A549 (cell line): ENCODE results near the gene UNC5A. TPM values are rescaled to one million over a fixed set of nuclear protein-coding genes. Genes with fewer than 3 reads are reported as not detected.

Experiments
- ATAC-seq, 2 experiments: fragments of 200-7000 bp in 1 of 2; fragments of >200 bp in 1 of 2; cut with Nextera tagmentation in 1 of 2; cut with Tn5 transposase in 1 of 2; 3 replicates each; pipeline versions ENCODE4 v1.8.0 to v1.9.1; 2018 to 2020; ENCODE audit warnings: mild to moderate bottlenecking in 1 of 2, moderate library complexity in 1 of 2
- CTCF ChIA-PET: fragments of 300-600 bp; sonication (Branson Sonifier 250); formaldehyde crosslinking; extraction: SDS; loops from one replicate; lab custom pipeline; 2021; ENCODE audit warnings: antibody characterized with exemption, inconsistent platforms; lab: Yijun Ruan, JAX
- POLR2A ChIA-PET: fragments of 350-600 bp; formaldehyde crosslinking; extraction: SDS; loops from one replicate; lab custom pipeline; 2021; ENCODE audit warnings: antibody characterized with exemption, inconsistent platforms; lab: Yijun Ruan, JAX
- DNase-seq, 2 experiments: peaks; one replicate each; pipeline versions ENCODE4 v3.0.0 to v3.0.0-alpha.2; 2011 to 2016; ENCODE audit warnings: low read depth in 1 of 2, low spot score in 1 of 2
- FAIRE-seq: peaks from 2 replicates; lab custom pipeline; 2011; peaks lifted over from hg19 to GRCh38; lab: Jason Lieb, UNC
- H3K27ac ChIP-seq, 2 experiments: fragments of >200 bp; sonication (Bioruptor Twin); formaldehyde crosslinking; 3 replicates each; pipeline ENCODE4 v1.5.1; 2016 to 2017
- H3K4me1 ChIP-seq: fragments of >200 bp; sonication (Bioruptor Twin); formaldehyde crosslinking; 3 replicates; pipeline ENCODE4 v1.6.1; 2016
- H3K4me2 ChIP-seq: fragments of >200 bp; sonication (Bioruptor Twin); formaldehyde crosslinking; 3 replicates; pipeline ENCODE4 v1.6.1; 2016
- H3K4me3 ChIP-seq: fragments of >200 bp; sonication (Bioruptor Twin); formaldehyde crosslinking; 3 replicates; pipeline ENCODE4 v1.5.1; 2016
- H3K9me3 ChIP-seq: fragments of >200 bp; sonication (Bioruptor Twin); formaldehyde crosslinking; 3 replicates; pipeline ENCODE4 v1.6.1; 2016
- BHLHE40 ChIP-seq: IDR thresholded peaks from 2 replicates; pipeline ENCODE4 v1.6.1; 2012; ENCODE audit warnings: low read depth, low read length, inconsistent platforms
- CBX8 ChIP-seq: fragments of 200-600 bp; sonication (generic); IDR thresholded peaks from 2 replicates; pipeline ENCODE4 v1.6.1; 2016
- EP300 ChIP-seq, 2 experiments: fragments of >200 bp; sonication (Bioruptor Twin); formaldehyde crosslinking; IDR thresholded peaks; 2 replicates in 1 of 2; 3 replicates in 1 of 2; pipeline ENCODE4 v1.6.1; 2016 to 2017
- HEYL ChIP-seq: fragments of 250-450 bp; sonication (Bioruptor Pico); IDR thresholded peaks from 2 replicates; pipeline ENCODE4 v1.8.0; 2021; ENCODE audit warnings: mild to moderate bottlenecking, moderate library complexity
- HOXB5 ChIP-seq: fragments of 250-450 bp; sonication (Bioruptor Pico); IDR thresholded peaks from 2 replicates; pipeline ENCODE4 v1.5.0; 2020; ENCODE audit warnings: mild to moderate bottlenecking, moderate library complexity
- JUNB ChIP-seq: fragments of >200 bp; sonication (Bioruptor Twin); formaldehyde crosslinking; IDR thresholded peaks from 2 replicates; pipeline ENCODE4 v1.6.1; 2016
- KDM5A ChIP-seq: fragments of 200-600 bp; sonication (generic); IDR thresholded peaks from 2 replicates; pipeline ENCODE4 v1.6.1; 2016; ENCODE audit warnings: antibody characterized with exemption, mild to moderate bottlenecking
- MAFK ChIP-seq: fragments of 450-650 bp; IDR thresholded peaks from 2 replicates; pipeline ENCODE4 v1.6.1; 2014; ENCODE audit not compliant: partially characterized antibody
- MAX ChIP-seq: IDR thresholded peaks from 2 replicates; pipeline ENCODE4 v1.6.1; 2012
- MYC ChIP-seq: IDR thresholded peaks from 2 replicates; pipeline ENCODE4 v1.6.1; 2012; ENCODE audit warnings: mild to moderate bottlenecking, inconsistent platforms, low read length, improper control_type of control experiment, borderline replicate concordance
- PHF8 ChIP-seq: fragments of 200-600 bp; sonication (generic); IDR thresholded peaks from 2 replicates; pipeline ENCODE4 v1.6.1; 2016; ENCODE audit warnings: low read depth, mild to moderate bottlenecking, antibody characterized with exemption, moderate library complexity, borderline replicate concordance
- POLR2AphosphoS2 ChIP-seq: conservative IDR thresholded peaks from 2 replicates; pipeline ENCODE4 v1.6.1; 2012; ENCODE audit warnings: low read length, improper control_type of control experiment, inconsistent platforms
- SMC3 ChIP-seq: fragments of >200 bp; sonication (Bioruptor Twin); formaldehyde crosslinking; IDR thresholded peaks from 3 replicates; pipeline ENCODE4 v1.6.1; 2018; ENCODE audit warnings: inconsistent platforms
- SREBF2 ChIP-seq: fragments of 450-650 bp; IDR thresholded peaks from 2 replicates; pipeline ENCODE4 v1.6.1; 2014; ENCODE audit warnings: mild to moderate bottlenecking, moderate library complexity
- TFCP2L1 ChIP-seq: fragments of 250-450 bp; sonication (Bioruptor Pico); IDR thresholded peaks from 2 replicates; pipeline ENCODE4 v1.5.0; 2021; ENCODE audit warnings: mild to moderate bottlenecking
- TP53 ChIP-seq: fragments of 250-450 bp; sonication (Bioruptor Pico); IDR thresholded peaks from 2 replicates; pipeline ENCODE4 v1.5.0; 2021; ENCODE audit warnings: mild to moderate bottlenecking, moderate library complexity
- ZNF302 ChIP-seq: fragments of 250-450 bp; sonication (Bioruptor Pico); IDR thresholded peaks from 2 replicates; pipeline ENCODE4 v1.9.0; 2021; ENCODE audit warnings: inconsistent platforms, mild to moderate bottlenecking, moderate library complexity
- WGBS: methylation state at CpG from one replicate; pipeline ENCODE4 v1.1.6; 2017; ENCODE audit errors: missing lambda C conversion rate; 5-methylcytosine and 5-hydroxymethylcytosine counted together
- polyA plus RNA-seq, 4 experiments: library from polyadenylated mRNA; depleted of rRNA in 3 of 4; stranded (reverse); fragments of >200 nt; fragmentation: RNase III in 1 of 4; extraction: RNeasy Plus Mini Kit Qiagen cat#74134 plus additional on column Dnase treatment in 1 of 4; gene quantifications; 2 replicates in 3 of 4; 3 replicates in 1 of 4; pipeline ENCODE4 v1.2.3, GENCODE V29; 2011 to 2017

Gene UNC5A
- polyA plus RNA-seq, 2 of the 4 experiments (the other 2 are of a cell fraction), result 0.03 to 0.14 TPM

- H3K9me3 ChIP-seq, result no peaks in the 10 kb centered on the region
- H3K4me2 ChIP-seq, result no peak overlapping the region
- no peak overlapping the region for H3K4me3 ChIP-seq
- ATAC-seq (no peak), FAIRE-seq (no peak), DNase-seq (no peak)
- ChIA-PET POLR2A (no interaction called here), CTCF (interaction anchor here (1.1 to 1.6 kb wide), 3 partner anchors 20 to 37 kb away, joined by 3 to 7 read pairs (median 5); no protein-coding TSS in a partner anchor)
- H3K27ac ChIP-seq, result no peak overlapping the region
- WGBS, result 50% methylated on average over 6 of the region's 7 CpGs
- TF ChIP-seq BHLHE40, result no peak
- H3K4me1 ChIP-seq, result no peaks in the 10 kb centered on the region
Observed at GRCh38 chr5:176849611-176850227, 39.4 kb downstream of the UNC5A start.

- no peak for TF ChIP-seq MAX
- no peak for TF ChIP-seq HEYL (CRISPR knock-in tag)
- TF ChIP-seq TFCP2L1 (CRISPR knock-in tag), result no peak
- no peak for TF ChIP-seq JUNB
- TF ChIP-seq CBX8, result no peak
- TF ChIP-seq KDM5A, result no peak
- FAIRE-seq (no peak), ATAC-seq (no peak), DNase-seq (no peak)
- ChIA-PET POLR2A (no interaction called here), CTCF (interaction anchor here (1.3 to 1.6 kb wide), 3 partner anchors 19 to 272 kb away, joined by 3 to 7 read pairs (median 5); no protein-coding TSS in a partner anchor)
- Histone ChIP-seq H3K9me3 (no peaks in the 10 kb centered on the region), H3K27ac (no peak overlapping the region), H3K4me3 (no peak overlapping the region), H3K4me2 (no peak overlapping the region), H3K4me1 (no peaks in the 10 kb centered on the region)
- 31% methylated on average over 16 of the region's 21 CpGs for WGBS
Observed at GRCh38 chr5:176850371-176851245, 40.2 kb downstream of the UNC5A start.

GRCh38 chr5:176851380-176851779, 41.0 kb downstream of the UNC5A start:
- Histone ChIP-seq H3K4me3 (no peak overlapping the region), H3K4me2 (no peak overlapping the region), H3K9me3 (no peaks in the 10 kb centered on the region), H3K4me1 (no peaks in the 10 kb centered on the region), H3K27ac (no peak overlapping the region)
- WGBS, result 36% methylated on average over 12 of the region's 12 CpGs
- FAIRE-seq, result no peak
- no peak for DNase-seq
- TF ChIP-seq ZNF302 (CRISPR knock-in tag), result no peak
- TF ChIP-seq MYC, result no peak
- peak; percentile 86 for TF ChIP-seq MAFK
- ChIA-PET POLR2A (no interaction called here), CTCF (interaction anchor here (0.9 to 1.4 kb wide), 5 partner anchors 42 to 272 kb away, joined by 3 to 5 read pairs (median 3); no protein-coding TSS in a partner anchor)
- ATAC-seq, result no peak

- H3K4me1 ChIP-seq, result no peaks in the 10 kb centered on the region
- no peak overlapping the region for H3K4me2 ChIP-seq
- FAIRE-seq (no peak), DNase-seq (no peak), ATAC-seq (no peak)
- 47% methylated on average over 16 of the region's 17 CpGs for WGBS
- ChIA-PET POLR2A (no interaction called here), CTCF (interaction anchor here (0.9 to 1.4 kb wide), 6 partner anchors 43 to 273 kb away, joined by 3 to 5 read pairs (median 3); no protein-coding TSS in a partner anchor)
- TF ChIP-seq SREBF2, result no peak
- TF ChIP-seq MYC, result no peak
- no peak overlapping the region for H3K4me3 ChIP-seq
- H3K9me3 ChIP-seq, result no peaks in the 10 kb centered on the region
- H3K27ac ChIP-seq, result no peak overlapping the region
Observed at GRCh38 chr5:176851871-176852658, 41.7 kb downstream of the UNC5A start.

GRCh38 chr5:176853151-176853778, 42.9 kb downstream of the UNC5A start:
- CTCF ChIA-PET, result no interaction called here
- H3K4me2 ChIP-seq, result no peak overlapping the region
- 62% methylated on average over 20 of the region's 20 CpGs for WGBS
- no peaks in the 10 kb centered on the region for H3K4me1 ChIP-seq
- no peak overlapping the region for H3K27ac ChIP-seq
- H3K9me3 ChIP-seq, result no peaks in the 10 kb centered on the region
- POLR2A ChIA-PET, result no interaction called here
- ATAC-seq (peak; percentile 5; a peak in 2 of 6 replicates), DNase-seq (no peak)
- H3K4me3 ChIP-seq, result no peak overlapping the region
- TF ChIP-seq PHF8 (no peak), EP300 (IDR thresholded peaks at IDR 0.05) (no peak), TP53 (CRISPR knock-in tag) (no peak), HOXB5 (CRISPR knock-in tag) (no peak), SMC3 (no peak), JUNB (no peak), POLR2AphosphoS2 (no peak), BHLHE40 (no peak)
- TF ChIP-seq, all 56 proteins: peak for 0
- FAIRE-seq, result no peak
